Esophagus squamous epithelium (tissue), 4 donors: ENCODE data around the gene LNPEP.

Experiments
- POLR2A ChIP-seq, 4 donors: fragments of 450-650 bp; IDR thresholded peaks; one replicate each; pipeline ENCODE4 v1.6.1; 2017; ENCODE audit warnings: antibody characterized with exemption in 4 of 4, mild to moderate bottlenecking in 4 of 4, moderate library complexity in 3 of 4
- TF ChIP-seq, protein P1 (sequence below), 6 experiments: fragments of 450-650 bp in 4 of 6; fragments of 200-600 bp in 2 of 6; sonication (generic) in 2 of 6; IDR thresholded peaks; one replicate each; pipeline ENCODE4 v1.5.1; 2016 to 2019; ENCODE audit warnings: antibody characterized with exemption in 6 of 6, mild to moderate bottlenecking in 4 of 6, moderate library complexity in 4 of 6

- no peak for TF ChIP-seq POLR2A (IDR thresholded peaks at IDR 0.05)
- TF ChIP-seq, protein P1, sequence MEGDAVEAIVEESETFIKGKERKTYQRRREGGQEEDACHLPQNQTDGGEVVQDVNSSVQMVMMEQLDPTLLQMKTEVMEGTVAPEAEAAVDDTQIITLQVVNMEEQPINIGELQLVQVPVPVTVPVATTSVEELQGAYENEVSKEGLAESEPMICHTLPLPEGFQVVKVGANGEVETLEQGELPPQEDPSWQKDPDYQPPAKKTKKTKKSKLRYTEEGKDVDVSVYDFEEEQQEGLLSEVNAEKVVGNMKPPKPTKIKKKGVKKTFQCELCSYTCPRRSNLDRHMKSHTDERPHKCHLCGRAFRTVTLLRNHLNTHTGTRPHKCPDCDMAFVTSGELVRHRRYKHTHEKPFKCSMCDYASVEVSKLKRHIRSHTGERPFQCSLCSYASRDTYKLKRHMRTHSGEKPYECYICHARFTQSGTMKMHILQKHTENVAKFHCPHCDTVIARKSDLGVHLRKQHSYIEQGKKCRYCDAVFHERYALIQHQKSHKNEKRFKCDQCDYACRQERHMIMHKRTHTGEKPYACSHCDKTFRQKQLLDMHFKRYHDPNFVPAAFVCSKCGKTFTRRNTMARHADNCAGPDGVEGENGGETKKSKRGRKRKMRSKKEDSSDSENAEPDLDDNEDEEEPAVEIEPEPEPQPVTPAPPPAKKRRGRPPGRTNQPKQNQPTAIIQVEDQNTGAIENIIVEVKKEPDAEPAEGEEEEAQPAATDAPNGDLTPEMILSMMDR (IDR thresholded peaks at IDR 0.05): no peak
Measured at GRCh38 chr5:96905864-96906263, 30.0 kb upstream of the LNPEP start.
